ENCODE measurements around the gene MYOG. TPM values are rescaled to one million over a fixed set of nuclear protein-coding genes. Genes with fewer than 3 reads are reported as not detected.

MYOG gene
- total RNA-seq, 1 experiment from 2014 or later = not detected

DNA sequence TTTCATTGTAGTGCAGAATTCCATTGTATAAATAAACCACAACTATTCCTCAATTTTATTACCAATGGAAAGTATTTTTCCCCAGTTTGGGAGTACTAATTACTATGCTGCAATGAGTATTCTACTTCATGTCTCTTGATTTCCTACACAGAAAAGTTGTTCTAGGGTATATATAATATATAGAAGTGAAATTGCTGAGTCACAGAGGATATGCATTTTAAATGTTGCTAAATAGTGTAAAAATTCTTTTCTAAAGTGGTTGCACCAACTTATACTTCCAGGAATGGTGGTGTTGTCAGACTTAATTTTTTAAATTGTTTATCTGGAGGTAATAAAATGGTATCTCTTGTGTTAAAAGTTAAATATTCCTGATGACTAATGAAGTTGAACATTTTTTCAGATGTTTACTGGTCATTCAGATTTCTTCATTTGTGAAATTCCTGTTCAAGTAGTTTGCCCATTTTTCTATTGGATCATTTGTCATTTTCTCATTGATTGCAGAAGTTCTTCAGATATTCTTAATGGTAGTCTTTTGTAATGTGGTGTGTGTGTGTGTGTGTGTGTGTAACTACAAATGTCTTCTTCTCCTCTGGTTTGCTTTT is 19.1 kb upstream of the MYOG start:
- H4K91ac ChIP-seq (ENCODE audit: insufficient read length, low read depth, low read length) = no peak overlapping the region
- no peak overlapping the region for H2BK5ac ChIP-seq (ENCODE audit: insufficient read length, low read length)
- H3K4me2 ChIP-seq (ENCODE audit: insufficient read depth, insufficient read length, low read length) = no peak overlapping the region
- no peak overlapping the region for H2BK12ac ChIP-seq (ENCODE audit: insufficient read length, low read depth, low read length)
- no peak overlapping the region for H3K18ac ChIP-seq (ENCODE audit: insufficient read length, low read depth, low read length)
- no peak overlapping the region for H3K4ac ChIP-seq (ENCODE audit: low read depth, low read length)
- H3K56ac ChIP-seq (ENCODE audit: insufficient read length, low read depth, low read length) = no peak overlapping the region
- H3K14ac ChIP-seq (ENCODE audit: insufficient read depth, low read length) = no peak overlapping the region
- no peaks in the 10 kb centered on the region for H3K4me1 ChIP-seq (ENCODE audit: insufficient read depth, low read length)
- DNase-seq = no peak
- H2AK5ac ChIP-seq (ENCODE audit: insufficient read length, low read length) = no peak overlapping the region
- H2BK20ac ChIP-seq (ENCODE audit: low read depth, low read length, poor library complexity, severe bottlenecking) = no peak overlapping the region
- no peak overlapping the region for H3K9ac ChIP-seq (ENCODE audit: extremely low read depth, insufficient read length, low read length)
- no peak overlapping the region for H2AFZ ChIP-seq (ENCODE audit: low read length)
- Mint-ChIP-seq H3K36me3 (ENCODE audit: insufficient read depth in 1 of 3, low read depth in 3 of 3) (no peaks in the 10 kb centered on the region), H3K4me1 (no peaks in the 10 kb centered on the region), H3K9me3 (peaks cover 5 to 6% of the 10 kb centered on the region in 2 experiments; a peak in 2 of 5 replicates), H3K4me3 (no peak overlapping the region), H3K27me3 (ENCODE audit: low read depth) (peaks cover 29% of the 10 kb centered on the region), H3K27ac (no peak overlapping the region)
- H2BK120ac ChIP-seq (ENCODE audit: low read depth, low read length, poor library complexity, severe bottlenecking) = no peak overlapping the region
- H3T11ph ChIP-seq (ENCODE audit: low read length) = no peak overlapping the region
- H3K79me2 ChIP-seq (ENCODE audit: insufficient read depth, low read length) = no peaks in the 10 kb centered on the region
- TF ChIP-seq, protein P1, sequence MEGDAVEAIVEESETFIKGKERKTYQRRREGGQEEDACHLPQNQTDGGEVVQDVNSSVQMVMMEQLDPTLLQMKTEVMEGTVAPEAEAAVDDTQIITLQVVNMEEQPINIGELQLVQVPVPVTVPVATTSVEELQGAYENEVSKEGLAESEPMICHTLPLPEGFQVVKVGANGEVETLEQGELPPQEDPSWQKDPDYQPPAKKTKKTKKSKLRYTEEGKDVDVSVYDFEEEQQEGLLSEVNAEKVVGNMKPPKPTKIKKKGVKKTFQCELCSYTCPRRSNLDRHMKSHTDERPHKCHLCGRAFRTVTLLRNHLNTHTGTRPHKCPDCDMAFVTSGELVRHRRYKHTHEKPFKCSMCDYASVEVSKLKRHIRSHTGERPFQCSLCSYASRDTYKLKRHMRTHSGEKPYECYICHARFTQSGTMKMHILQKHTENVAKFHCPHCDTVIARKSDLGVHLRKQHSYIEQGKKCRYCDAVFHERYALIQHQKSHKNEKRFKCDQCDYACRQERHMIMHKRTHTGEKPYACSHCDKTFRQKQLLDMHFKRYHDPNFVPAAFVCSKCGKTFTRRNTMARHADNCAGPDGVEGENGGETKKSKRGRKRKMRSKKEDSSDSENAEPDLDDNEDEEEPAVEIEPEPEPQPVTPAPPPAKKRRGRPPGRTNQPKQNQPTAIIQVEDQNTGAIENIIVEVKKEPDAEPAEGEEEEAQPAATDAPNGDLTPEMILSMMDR (conservative IDR thresholded peaks at IDR 0.05) = no peak
- no peaks in the 10 kb centered on the region for H4K20me1 ChIP-seq (ENCODE audit: control insufficient read depth, insufficient read depth, insufficient read length)
- no peak overlapping the region for H4K5ac ChIP-seq (ENCODE audit: insufficient read length, low read depth, low read length)
- H2BK15ac ChIP-seq (ENCODE audit: low read depth, low read length) = no peak overlapping the region
- H3K27ac ChIP-seq (ENCODE audit: insufficient read length, low read depth, low read length) = no peak overlapping the region
- no peaks in the 10 kb centered on the region for H3K27me3 ChIP-seq (ENCODE audit: insufficient read depth, low read length)
- H3K23me2 ChIP-seq (ENCODE audit: insufficient read length, low read depth, low read length, poor library complexity, severe bottlenecking) = no peaks in the 10 kb centered on the region
- no peak overlapping the region for H3K23ac ChIP-seq (ENCODE audit: insufficient read length, low read depth, low read length)
- H3K9me3 ChIP-seq (ENCODE audit: control insufficient read depth, low read depth, low read length) = no peaks in the 10 kb centered on the region
- no peak overlapping the region for H4K8ac ChIP-seq (replicated peaks; ENCODE audit: insufficient read length, low read depth, low read length)
- no peaks in the 10 kb centered on the region for H3K79me1 ChIP-seq (ENCODE audit: insufficient read depth, low read depth, low read length, poor library complexity, severe bottlenecking)
